Activated T-cell treated with anti-CD3 and anti-CD28 coated beads, Interleukin-2, amount 50 U/mL, for 4 hours (primary cell): ENCODE measurements around the gene RRP12. TPM values are rescaled to one million over a fixed set of nuclear protein-coding genes. Genes with fewer than 3 reads are reported as not detected.
"Not testable (repeated sequence)": the region's sequence is repeated elsewhere in the genome, so short reads cannot be mapped to it uniquely, and the experiment has no call there.

Source experiments
- ATAC-seq, 2 donors: fragments of 200-7000 bp; cut with Tn5 transposase; one replicate each; pipeline ENCODE4 v1.10.0; 2021
- DNase-seq: peaks from one replicate; pipeline ENCODE4 v3.0.0-alpha.2; 2020
- H3K27me3 Mint-ChIP-seq: one replicate; pipeline ENCODE4 v1.8.0; 2021; ENCODE audit warnings: low read depth, mixed read lengths
- H3K36me3 Mint-ChIP-seq: one replicate; pipeline ENCODE4 v1.8.0; 2022; ENCODE audit warnings: mixed read lengths; ENCODE audit not compliant: insufficient read depth
- H3K4me1 Mint-ChIP-seq: one replicate; pipeline ENCODE4 v1.8.0; 2021; ENCODE audit warnings: low read depth, mixed read lengths
- H3K4me3 Mint-ChIP-seq: one replicate; pipeline ENCODE4 v1.8.0; 2021; ENCODE audit warnings: mild to moderate bottlenecking, moderate library complexity, mixed read lengths
- H3K9me3 Mint-ChIP-seq: one replicate; pipeline ENCODE4 v1.8.0; 2021; ENCODE audit warnings: mixed read lengths
- total RNA-seq, 3 donors: library from RNA; stranded (reverse); gene quantifications; one replicate each; pipeline ENCODE4 v1.2.1, GENCODE V29; 2021

Gene RRP12
- total RNA-seq, 3 donors from 2014 or later, result 218 to 222 (median 218) TPM

GRCh38 chr10:97425964-97426775 is 25.0 kb upstream of the RRP12 start, which contains the start of gene PGAM1:
PGAM1 (plus strand) TSS chr10:97426191; CDS start chr10:97426308, 117 bp downstream.
- Mint-ChIP-seq H3K4me3 (peak within 1 kb of the TSS; percentile 94), H3K9me3 (no peaks in the 10 kb centered on the region), H3K27me3 (no peaks in the 10 kb centered on the region), H3K4me1 (peaks cover 46% of the 10 kb centered on the region), H3K36me3 (peaks cover 32% of the 10 kb centered on the region)
- ATAC-seq, result peak; percentile 76 to 84
- peak; percentile 94 for DNase-seq

GRCh38 chr10:97423757-97424098 is 22.6 kb upstream of the RRP12 start:
- H3K27me3 Mint-ChIP-seq, H3K4me3 Mint-ChIP-seq, H3K9me3 Mint-ChIP-seq, DNase-seq, ATAC-seq: not testable (repeated sequence)
- H3K36me3 Mint-ChIP-seq, result peaks cover 17% of the 10 kb centered on the region
- peaks cover 47% of the 10 kb centered on the region for H3K4me1 Mint-ChIP-seq

DNA sequence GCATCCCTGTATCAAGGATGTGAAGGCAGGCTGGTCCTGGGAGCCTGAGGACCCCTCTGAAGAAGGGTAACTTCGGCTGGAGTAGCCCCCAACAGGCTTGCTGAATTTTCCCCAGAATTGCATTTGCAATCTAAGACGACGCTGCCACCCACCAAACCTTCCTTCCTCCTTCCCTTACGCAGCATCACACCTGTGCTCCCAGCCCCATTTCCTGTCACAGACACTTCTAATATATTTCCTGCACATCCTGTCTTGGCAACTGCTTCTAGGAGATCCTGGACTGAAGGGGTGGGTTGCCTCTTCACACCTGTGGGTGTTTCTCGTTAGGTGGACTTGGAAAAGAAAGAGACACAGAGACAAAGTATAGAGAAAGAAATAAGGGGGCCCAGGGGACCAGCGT is 15.4 kb upstream of the RRP12 start:
- no peaks in the 10 kb centered on the region for H3K27me3 Mint-ChIP-seq
- DNase-seq (no peak), ATAC-seq (no peak)
- peaks cover 71% of the 10 kb centered on the region for H3K4me1 Mint-ChIP-seq
- no peaks in the 10 kb centered on the region for H3K36me3 Mint-ChIP-seq
- no peaks in the 10 kb centered on the region for H3K9me3 Mint-ChIP-seq
- peak overlapping the region; percentile 11 for H3K4me3 Mint-ChIP-seq

DNA sequence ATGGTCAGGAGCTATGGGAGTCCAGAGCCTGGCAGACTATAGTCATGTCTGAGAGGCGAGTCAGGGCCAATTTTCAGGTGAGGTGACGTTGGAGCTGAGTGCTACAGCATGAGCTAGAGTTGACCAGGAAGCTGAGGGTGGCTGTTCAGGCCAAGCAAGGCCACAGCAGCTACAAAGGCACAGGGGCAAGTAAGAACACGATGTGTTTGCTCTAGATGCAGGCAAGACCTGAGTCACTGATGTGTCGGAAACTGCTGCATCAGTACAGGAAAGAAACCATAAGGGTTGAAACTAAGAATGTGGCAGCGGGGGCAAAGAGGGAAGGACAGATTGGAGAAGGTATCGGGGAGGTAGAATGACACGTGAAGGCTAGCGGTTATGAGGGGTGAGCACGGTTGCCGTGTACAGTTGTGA is 11.8 kb upstream of the RRP12 start:
- peak overlapping the region; percentile 33 for H3K4me3 Mint-ChIP-seq
- H3K4me1 Mint-ChIP-seq, result peaks cover 47% of the 10 kb centered on the region
- H3K27me3 Mint-ChIP-seq, result no peaks in the 10 kb centered on the region
- no peaks in the 10 kb centered on the region for H3K36me3 Mint-ChIP-seq
- ATAC-seq, result peak; percentile 77 to 80
- no peaks in the 10 kb centered on the region for H3K9me3 Mint-ChIP-seq
- no peak for DNase-seq

GRCh38 chr10:97411406-97411805 is 10.3 kb upstream of the RRP12 start:
- DNase-seq (no peak), ATAC-seq (no peak)
- Mint-ChIP-seq H3K4me3 (no peak overlapping the region), H3K4me1 (peaks cover 41% of the 10 kb centered on the region), H3K36me3 (no peaks in the 10 kb centered on the region), H3K9me3 (no peaks in the 10 kb centered on the region), H3K27me3 (no peaks in the 10 kb centered on the region)

DNA sequence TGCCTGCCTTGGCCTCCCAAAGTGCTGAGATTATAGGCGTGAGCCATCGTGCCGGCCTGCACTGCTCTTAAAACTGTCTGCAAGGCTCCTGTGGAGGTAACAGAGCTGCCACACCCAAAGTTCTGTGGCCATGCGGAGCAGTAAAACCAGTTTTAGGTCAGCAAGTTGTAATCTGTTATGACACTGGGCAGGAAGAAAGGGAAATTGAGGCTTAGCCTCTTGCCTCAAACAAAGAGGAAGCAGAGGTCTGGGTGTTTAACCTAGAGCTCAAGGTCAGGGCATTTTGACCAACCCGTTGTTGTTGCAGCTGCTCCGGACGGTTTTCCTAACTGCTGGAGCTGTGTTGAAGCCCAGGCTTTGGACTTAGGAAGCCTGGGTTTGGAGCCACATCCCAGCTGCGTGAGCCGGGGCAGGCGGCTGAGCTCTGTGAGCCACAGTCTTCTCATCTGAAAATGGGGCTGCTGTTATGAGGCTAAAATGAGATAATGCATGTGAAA is 7.4 kb upstream of the RRP12 start:
- H3K27me3 Mint-ChIP-seq, result no peaks in the 10 kb centered on the region
- DNase-seq, result no peak
- H3K9me3 Mint-ChIP-seq, result no peaks in the 10 kb centered on the region
- H3K4me1 Mint-ChIP-seq, result peaks cover 16% of the 10 kb centered on the region
- no peak for ATAC-seq
- no peaks in the 10 kb centered on the region for H3K36me3 Mint-ChIP-seq
- H3K4me3 Mint-ChIP-seq, result no peak overlapping the region

- no peak overlapping the region for H3K4me3 Mint-ChIP-seq
- DNase-seq, result no peak
- ATAC-seq, result no peak
Observed at GRCh38 chr10:97407952-97408248, 6.8 kb upstream of the RRP12 start.

DNA sequence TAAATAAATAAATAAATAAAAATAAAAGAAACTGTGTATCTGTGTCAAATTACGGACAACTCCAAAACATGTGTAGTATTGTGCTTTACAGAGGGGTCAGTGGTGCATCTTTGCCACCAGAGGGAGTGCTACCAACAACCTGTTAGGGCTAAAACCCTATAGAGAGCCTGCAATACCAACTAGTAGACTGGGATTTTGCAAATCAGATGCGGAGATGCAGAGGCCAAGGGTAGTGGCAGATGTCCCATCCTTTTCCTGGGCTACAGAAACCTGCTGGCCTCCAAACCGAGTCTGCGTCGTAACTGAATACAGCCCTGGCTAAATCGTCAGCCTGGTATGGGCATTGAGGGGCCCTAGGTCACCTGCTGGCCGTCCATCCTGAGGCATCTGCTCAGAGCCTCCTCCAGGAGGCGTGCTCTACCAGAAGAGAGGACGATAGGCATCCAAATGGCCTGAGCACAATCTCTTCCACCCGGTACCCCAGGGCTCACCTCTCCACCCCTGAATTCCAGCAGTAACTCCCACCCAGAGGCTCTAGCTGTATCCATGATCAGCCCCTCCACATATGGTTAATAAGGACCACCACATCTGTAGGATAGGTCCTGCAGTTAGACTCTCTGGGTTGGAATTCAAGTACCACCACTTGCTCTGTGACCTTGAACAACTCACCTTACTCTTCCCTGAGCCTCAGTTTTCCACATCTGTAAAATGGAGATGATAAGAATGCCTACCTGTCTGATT is 6.2 kb upstream of the RRP12 start:
- ATAC-seq, result peak; percentile 97 to 98

More at GRCh38 chr10:97407952-97408248, 6.8 kb upstream of the RRP12 start:
- peaks cover 11% of the 10 kb centered on the region for H3K4me1 Mint-ChIP-seq
- H3K27me3 Mint-ChIP-seq, result no peaks in the 10 kb centered on the region
- H3K36me3 Mint-ChIP-seq, result no peaks in the 10 kb centered on the region
- H3K9me3 Mint-ChIP-seq, result no peaks in the 10 kb centered on the region

DNA sequence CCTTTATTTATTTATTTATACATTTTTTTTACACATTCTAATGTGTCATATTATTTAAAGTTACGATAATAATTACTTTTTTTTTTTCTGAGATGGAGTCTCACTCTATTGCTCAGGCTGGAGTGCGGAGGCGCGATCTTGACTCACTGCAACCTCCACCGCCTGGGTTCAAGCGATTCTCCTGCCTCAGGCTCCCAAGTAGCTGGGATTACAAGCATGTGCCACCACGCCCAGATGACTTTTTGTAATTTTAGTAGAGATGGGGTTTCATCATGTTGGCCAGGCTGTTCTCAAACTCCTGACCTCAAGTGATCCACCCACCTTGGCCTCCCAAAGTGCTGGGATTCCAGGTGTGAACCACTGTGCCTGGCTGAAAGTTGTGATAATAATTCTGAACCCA is 5.3 kb upstream of the RRP12 start:
- DNase-seq, ATAC-seq, H3K36me3 Mint-ChIP-seq, H3K9me3 Mint-ChIP-seq, H3K4me3 Mint-ChIP-seq, H3K27me3 Mint-ChIP-seq, H3K4me1 Mint-ChIP-seq: not testable (repeated sequence)

More for the DNA sequence above, 6.2 kb upstream of the RRP12 start:
- Mint-ChIP-seq H3K4me3 (peak overlapping the region; percentile 49), H3K27me3 (no peaks in the 10 kb centered on the region), H3K36me3 (no peaks in the 10 kb centered on the region), H3K9me3 (no peaks in the 10 kb centered on the region), H3K4me1 (peaks cover 6% of the 10 kb centered on the region)
- DNase-seq, result peak; percentile 50

DNA sequence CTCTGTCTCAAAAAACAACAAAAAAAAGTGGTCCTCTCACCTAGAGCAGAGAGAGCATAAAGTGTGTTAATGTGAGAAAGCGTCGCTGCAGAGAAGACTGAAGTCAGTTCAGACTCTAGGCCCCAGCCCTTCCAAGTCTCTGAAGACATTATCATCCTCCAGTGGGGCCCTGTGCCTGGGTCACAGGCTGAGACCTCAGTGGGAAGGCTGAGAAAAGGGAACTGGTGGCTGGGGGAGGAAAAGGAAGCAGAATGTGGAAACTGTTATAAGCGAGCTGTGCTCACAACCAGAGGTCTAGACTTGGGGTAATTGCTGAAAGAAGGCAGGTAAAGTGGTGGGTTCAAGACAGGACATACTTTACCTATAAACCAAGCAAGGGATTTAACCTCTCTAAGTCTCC is 4.9 kb upstream of the RRP12 start:
- no peak for ATAC-seq
- peaks cover 11% of the 10 kb centered on the region for H3K4me1 Mint-ChIP-seq
- H3K27me3 Mint-ChIP-seq, result no peaks in the 10 kb centered on the region
- no peaks in the 10 kb centered on the region for H3K9me3 Mint-ChIP-seq
- H3K4me3 Mint-ChIP-seq, result no peak overlapping the region
- DNase-seq, result no peak
- no peaks in the 10 kb centered on the region for H3K36me3 Mint-ChIP-seq

DNA sequence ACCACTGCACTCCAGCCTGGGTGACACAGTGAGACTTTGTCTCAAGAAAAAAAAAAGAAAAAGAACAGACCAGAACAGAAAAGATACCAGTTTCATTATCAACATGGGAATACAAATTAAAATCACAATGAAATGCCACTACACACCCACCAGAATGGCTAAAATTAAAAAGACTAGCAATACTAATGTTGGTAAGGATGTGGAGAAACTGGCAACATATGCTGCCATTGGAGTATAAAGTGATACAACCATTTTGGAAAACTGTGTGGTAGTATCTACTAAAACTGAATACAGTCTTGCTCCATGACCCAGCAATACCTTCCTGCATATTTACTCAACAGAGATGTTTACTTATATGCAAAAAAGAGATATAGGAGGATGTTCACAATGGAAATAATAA is 2.9 kb upstream of the RRP12 start:
- ATAC-seq, result no peak
- no peak overlapping the region for H3K4me3 Mint-ChIP-seq
- no peaks in the 10 kb centered on the region for H3K9me3 Mint-ChIP-seq
- H3K4me1 Mint-ChIP-seq, result peaks cover 11% of the 10 kb centered on the region
- DNase-seq, result no peak
- H3K36me3 Mint-ChIP-seq, result no peaks in the 10 kb centered on the region
- no peaks in the 10 kb centered on the region for H3K27me3 Mint-ChIP-seq

- DNase-seq (no peak), ATAC-seq (no peak)
- Mint-ChIP-seq H3K4me3 (peak overlapping the region; percentile 97), H3K4me1 (peaks cover 5% of the 10 kb centered on the region), H3K9me3 (no peaks in the 10 kb centered on the region), H3K36me3 (peaks cover 2% of the 10 kb centered on the region), H3K27me3 (no peaks in the 10 kb centered on the region)
Observed at GRCh38 chr10:97401455-97401919, 347 bp upstream of the RRP12 start.

GRCh38 chr10:97399843-97400545 is 1.1 kb downstream of the RRP12 start:
- H3K4me1 Mint-ChIP-seq, result peaks cover 5% of the 10 kb centered on the region
- ATAC-seq (no peak), DNase-seq (peak; percentile 41)

GRCh38 chr10:97396056-97396455 is 5.1 kb downstream of the RRP12 start:
- H3K27me3 Mint-ChIP-seq, result no peaks in the 10 kb centered on the region
- H3K4me1 Mint-ChIP-seq, result no peaks in the 10 kb centered on the region
- H3K9me3 Mint-ChIP-seq, result no peaks in the 10 kb centered on the region
- ATAC-seq (no peak), DNase-seq (no peak)
- peaks cover 21% of the 10 kb centered on the region for H3K36me3 Mint-ChIP-seq
- no peak overlapping the region for H3K4me3 Mint-ChIP-seq

More at GRCh38 chr10:97399843-97400545, 1.1 kb downstream of the RRP12 start:
- no peaks in the 10 kb centered on the region for H3K9me3 Mint-ChIP-seq
- peaks cover 10% of the 10 kb centered on the region for H3K36me3 Mint-ChIP-seq
- peak overlapping the region; percentile 97 for H3K4me3 Mint-ChIP-seq
- H3K27me3 Mint-ChIP-seq, result no peaks in the 10 kb centered on the region
